Stimulated activated CD4-positive, alpha-beta T cell treated with anti-CD3 and anti-CD28 coated beads, Interleukin-1b, Interleukin-23, amount 100 ng/mL, for 24 hours (primary cell): ENCODE data around the gene KIFC3.
"Not testable (repeated sequence)": the region's sequence is repeated elsewhere in the genome, so short reads cannot be mapped to it uniquely, and the experiment has no call there.

ENCODE experiments used
- DNase-seq, 4 experiments: peaks; one replicate each; pipeline ENCODE4 v3.0.0-alpha.2; 2020; ENCODE audit warnings: low read depth in 4 of 4, low spot score in 1 of 4

Gene KIFC3

DNA sequence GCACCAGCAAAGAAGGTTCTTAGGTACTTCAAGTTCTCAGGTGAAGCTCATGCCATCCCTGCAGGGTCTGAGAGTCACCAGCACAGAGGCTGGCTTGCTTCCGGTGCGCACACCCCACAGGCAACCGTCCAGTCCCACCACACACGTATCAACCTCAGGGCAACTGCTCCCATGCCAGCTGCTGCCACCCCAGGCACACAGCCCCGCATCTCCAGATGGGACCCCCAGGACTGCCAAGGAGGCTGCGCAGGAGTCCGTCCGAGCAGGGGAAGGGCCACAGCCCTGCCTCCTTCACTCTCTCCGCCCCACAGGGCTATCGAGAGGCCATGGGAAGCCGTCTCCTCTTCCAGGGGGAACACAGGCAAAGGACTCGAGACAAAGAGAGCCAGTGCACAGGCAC lies 13.3 kb downstream of the KIFC3 start:
- DNase-seq: no peak

DNA sequence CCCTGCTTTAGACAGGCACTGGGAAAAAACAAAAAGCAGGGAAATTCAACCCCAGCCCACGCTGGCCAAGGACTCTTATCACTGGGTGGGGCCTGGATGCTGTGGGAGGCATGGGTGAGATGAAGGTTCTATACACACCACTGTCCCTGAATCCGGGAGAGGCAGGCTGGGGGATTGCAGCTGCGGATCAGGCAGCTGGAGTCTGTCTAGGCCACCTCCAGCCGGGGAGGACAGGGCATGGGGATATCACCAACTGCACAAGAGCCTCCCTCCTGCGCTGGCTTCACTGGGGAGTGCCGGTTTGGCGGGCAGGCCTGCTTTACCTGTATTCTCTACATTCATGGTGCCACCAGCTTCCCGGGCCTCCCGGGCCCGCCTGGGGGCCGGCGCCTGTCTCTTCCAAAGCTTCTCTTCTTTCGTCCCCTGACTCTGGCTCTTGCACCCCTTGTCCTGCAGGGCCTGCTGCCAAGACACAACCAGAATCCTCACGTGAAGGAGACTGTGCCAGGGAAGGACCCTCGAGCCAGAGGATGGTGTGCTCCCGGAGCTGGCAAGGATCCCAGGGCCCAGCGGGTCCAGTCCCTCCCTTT lies 13.9 kb downstream of the KIFC3 start:
- no peak for DNase-seq

DNA sequence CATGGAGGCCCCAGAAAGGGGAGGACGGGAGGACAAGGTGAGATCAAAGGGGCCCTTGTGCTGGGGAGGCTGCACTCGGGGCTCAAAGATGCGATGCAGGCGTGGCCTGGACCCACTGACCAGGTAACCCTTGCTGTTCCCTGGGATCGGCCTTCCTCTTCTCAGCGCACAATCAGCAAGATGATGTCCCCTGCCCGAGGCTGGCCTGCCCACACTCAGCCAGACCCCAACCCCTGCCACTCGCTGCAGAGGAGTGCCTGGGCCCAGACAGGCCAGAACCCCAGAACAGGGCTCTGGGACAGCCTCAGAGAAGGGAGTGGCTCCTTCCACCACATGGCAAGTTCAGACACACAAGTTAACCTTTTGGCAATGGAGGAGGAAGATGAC lies 14.8 kb downstream of the KIFC3 start:
- no peak for DNase-seq

DNA sequence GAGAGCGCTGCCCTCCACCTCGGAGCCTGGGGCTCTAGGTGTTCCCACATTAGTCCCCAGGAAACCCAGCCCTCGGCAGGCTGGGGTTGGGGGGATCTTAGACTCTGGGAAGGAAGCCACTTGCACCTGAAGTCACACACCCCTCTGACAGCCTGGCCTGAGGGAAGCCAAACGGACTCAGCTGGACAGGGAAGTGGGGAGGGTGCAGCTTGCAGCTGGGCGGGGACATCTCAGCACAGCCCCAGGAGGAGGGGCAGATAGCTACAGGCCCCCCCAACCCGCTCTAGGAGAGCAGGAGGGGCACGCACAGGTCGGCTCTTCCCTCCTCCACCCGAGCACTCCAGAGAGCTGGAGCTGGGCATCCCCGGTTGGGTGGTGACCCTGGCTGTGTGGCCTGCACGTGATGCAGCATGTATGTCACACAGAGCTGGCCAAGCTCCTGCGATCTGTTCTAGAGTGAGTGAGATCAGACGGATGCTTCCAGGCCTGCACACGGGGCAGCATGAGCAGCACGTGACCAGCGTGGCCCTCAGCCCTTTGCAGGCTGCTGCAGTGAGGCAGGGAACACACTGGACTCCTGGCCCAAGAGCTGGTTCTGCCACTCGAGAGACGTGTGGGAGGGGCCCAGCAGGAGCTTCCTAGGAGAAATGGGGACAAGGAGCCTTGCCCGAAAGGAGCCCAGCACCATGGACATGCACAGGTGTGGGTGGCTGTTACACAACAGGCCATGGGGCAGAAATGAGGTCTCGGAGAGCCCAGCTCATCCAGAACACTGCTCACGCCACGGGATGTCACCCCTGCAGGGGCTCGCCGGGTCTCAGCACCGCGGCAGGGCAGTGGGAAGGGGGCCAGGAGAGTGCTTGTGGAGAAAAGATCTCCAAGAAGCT lies 15.4 kb downstream of the KIFC3 start:
- no peak for DNase-seq

DNA sequence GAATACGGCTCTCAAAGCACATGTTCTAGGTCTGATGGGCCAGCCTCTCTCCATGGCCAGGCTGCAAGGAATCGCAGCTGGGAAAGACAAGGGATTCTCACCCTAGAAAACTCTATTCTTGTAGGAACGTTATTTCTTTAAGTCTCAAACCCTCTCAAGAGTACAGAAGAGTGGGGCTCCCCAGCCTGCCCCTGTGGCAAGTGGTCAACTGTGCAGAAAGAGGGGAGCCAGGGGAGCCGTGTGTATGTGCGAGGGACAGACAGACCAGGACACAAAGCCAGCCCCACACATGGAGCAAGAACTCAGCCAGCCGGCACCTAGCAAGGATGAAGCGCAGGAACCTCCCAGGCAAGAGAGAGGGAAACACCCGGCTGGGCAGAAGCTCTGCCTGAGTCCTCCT lies 16.4 kb downstream of the KIFC3 start:
- no peak for DNase-seq

DNA sequence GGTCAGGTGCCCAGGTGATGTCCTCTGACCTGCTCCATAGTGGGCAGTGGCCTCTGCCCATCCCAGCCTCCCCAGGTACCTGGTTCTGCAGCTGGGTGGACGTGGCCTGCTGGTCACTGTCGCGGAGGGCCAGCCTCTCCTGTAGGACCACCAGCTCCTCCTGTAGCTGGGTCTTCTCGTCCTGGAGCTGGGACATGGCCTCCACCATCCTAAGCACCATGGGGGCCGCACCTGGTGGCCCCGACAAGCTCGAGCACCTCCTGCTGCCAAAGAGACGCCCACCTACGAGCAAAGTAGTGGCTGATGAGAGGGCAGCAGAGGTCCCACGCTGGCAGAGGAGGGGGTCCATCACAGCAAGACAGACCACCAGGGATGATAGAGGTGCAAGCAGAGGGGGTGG lies 16.9 kb downstream of the KIFC3 start:
- no peak for DNase-seq

DNA sequence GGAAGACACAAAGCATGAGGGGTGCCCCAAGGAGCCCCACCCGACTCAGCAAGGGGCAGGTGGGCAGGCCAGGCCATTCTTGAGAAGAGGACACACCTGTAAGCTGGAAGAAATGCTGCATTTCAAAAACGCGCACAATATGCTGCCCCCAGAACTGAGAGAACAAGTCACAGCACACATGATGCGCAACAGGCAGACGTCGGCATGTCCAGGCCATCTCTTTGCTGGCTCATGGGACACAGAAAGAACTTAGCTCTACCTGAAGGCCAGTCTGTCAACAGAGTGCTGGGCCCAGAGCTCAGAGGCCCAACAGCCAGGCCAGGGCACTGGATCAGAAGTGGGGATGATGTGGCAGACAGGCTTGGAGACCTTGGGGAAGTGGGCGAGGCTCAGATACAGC lies 18.0 kb downstream of the KIFC3 start:
- no peak for DNase-seq

DNA sequence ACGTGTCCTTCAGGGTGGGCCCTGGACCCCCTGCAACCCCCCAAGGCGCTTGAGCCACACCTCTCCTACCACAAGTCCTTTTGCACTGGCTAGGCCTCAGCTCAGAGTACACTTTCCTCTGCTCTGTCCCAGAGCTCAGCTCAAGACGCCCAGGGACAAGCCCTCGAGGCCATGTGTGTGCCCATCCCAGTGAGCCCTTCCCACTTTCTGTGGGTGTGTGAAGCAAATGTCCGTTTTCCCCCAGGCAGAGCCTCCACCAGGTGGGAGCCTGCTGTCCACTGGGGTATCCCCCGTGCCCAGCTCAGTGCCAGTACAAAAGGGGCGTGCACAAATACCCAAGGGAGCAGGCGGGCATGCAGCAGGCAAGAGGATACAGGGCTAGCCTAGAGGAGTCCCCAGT lies 18.4 kb downstream of the KIFC3 start:
- DNase-seq: no peak

DNA sequence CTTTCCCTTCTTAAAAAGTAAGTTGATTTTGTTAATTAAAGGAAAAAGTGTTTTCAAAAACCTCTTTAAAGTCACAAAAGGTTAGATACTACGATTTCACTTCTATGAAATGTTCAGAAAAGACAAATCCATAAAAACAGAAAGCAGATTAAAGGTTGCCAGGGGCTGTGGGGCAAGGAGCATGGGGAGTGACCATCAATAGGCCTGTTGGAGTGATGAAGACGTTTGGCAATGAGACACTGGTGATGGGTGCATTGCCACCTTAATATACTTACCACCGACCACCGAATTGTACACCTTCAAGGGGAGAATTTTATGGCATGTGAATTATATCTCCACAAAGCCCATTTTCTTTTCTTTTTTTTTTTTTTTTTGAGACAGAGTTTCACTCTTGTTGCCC lies 19.2 kb downstream of the KIFC3 start:
- DNase-seq: no peak

DNA sequence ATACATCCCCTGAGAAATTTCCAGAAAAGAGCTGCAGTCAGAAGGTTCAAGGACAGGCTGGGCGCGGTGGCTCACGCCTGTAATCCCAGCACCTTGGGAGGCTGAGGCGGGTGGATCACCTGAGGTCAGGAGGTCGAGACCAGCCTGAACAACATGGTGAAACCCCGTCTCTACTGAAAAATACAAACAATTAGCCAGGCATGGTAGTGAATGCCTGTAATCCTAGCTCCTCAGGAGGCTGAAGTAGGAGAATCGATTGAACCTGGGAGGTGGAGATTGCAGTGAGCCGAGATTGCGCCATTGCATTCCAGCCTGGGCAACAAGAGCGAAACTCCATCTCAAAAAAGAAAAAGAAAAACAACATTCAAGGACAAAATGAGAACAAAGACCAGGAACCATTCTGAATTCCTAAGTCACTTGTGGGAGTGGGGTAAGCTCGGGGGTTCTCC lies 19.7 kb downstream of the KIFC3 start:
- not testable (repeated sequence) for DNase-seq

DNA sequence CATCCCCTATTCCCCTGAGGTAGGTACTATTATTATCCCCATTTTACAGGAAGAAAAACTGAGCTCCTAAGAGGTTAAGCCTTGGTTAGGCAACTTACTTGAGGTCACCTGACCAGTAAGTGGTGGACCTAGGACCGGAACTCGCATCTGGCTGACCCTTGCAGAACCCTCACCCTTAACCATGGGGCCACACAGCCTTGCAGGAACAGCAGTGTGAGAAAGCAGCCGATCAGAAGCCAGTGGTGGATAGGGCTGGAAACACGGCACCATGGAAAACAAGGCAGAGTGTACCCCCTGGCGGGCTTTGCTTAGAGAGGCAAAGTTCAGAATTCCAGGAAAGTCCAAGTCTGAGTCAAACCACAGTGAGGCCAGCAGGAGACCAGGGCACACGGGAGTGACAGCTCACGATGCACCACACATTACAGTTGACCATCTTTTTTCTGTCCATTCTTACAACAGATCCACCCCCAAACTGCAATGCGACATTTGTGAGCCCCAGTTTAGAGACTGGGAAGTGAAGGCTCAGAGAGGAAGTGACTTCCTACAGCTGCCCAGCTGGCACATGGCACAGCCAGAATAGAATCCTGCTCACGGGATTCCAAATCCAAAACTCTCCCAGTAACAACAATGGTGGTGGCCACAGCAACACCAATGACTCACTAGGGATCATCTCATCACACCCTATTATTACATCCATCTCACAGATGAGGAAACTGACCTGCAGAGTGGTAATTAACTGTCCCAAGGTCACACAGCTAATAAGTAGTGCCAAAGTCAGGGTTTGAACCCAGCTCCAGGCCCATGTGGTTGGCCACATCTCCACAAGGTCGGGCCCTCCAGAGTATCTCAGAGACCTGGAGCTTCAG lies 20.3 kb downstream of the KIFC3 start:
- DNase-seq: no peak

DNA sequence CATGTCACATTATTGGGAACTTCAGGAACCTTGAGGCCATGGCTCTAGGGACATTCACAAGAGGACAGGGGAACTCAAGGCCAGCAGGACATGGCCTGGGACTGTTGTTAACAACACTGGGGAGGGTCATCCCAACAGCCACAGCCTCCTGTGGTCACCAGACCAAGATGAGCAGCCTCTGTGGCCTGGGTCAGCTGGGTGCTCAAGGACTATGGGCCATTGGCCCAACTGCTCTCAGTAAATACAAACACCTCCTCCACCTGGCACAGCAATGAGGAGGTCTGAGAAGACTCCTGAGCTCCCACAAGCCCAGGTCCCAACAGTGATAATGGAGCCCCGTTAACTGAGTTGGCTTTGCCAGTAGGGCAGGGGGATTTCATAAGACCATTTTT lies 20.9 kb downstream of the KIFC3 start:
- no peak for DNase-seq

DNA sequence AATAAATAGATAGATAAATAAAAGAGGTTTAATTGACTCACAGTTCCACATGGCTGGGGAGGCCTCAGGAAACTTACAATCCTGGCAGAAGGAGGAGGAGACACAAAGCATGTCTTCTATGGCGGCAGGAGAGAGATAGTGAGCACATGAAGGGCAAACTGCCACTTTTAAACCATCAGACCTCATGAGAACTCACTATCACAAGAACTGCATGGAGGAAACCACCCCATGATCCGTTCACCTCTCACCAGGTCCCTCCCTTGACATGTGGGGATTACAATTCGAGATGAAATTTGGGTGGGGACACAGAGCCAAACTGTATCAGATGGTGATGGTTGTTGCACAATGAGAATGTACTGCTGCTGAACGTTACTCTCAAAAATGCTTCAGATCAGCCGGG lies 22.5 kb downstream of the KIFC3 start:
- not testable (repeated sequence) for DNase-seq

DNA sequence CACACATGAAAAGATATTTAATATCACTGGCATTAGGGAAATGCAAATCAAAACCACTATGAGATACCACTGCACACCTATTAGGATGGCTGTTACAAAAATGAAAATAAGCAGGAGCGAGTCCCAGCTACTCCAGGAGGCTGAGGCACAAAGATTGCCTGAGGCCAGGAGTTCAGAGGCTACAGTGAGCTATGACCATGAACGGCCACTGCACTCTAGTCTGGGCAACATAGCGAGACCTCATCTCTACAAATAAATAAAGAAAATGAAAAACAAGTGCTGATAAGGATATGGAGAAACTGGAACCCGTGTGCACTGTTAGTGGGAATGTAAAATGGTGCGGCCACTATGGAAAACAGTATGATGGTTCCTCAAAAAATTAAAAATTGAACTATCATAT lies 23.6 kb downstream of the KIFC3 start:
- DNase-seq: no peak

DNA sequence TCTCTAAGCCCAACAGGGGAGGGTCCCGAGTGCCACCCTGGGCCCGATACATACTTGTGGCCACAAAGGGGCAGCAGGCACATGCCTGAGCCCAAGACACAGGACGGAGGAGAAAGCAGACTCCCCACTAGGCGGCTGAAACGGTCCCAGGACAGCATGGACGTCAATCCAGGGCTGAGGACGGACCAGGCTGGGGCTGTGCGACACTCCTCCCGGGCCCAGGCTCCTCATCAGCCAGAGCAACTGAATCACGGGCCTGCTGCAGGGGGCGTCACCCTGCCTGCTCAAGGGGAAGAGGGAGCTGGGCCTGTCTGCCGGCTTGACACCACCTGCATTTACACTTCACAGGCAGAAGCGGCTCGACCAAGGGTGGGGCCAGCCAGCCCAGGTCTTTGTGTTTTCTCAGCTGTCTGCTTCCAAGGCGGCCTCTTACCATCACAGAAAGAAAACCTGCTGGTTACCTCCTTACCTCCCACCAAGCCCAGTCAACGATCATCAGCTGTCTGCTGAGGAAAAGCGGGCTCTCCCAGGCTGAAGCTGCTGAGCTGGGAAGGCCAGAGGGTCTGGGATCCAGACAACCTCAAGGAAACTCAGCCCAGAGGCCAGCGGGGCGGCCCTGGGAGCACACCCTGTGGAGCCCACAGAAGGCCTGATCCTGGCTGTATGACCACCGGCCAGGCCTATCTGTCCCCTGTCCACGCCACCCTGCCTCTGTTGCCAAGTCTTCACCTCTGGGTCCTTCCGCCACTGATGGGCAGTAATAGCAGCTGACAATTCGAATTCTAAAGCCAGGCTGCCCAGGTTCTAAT lies 26.4 kb downstream of the KIFC3 start:
- DNase-seq: no peak

DNA sequence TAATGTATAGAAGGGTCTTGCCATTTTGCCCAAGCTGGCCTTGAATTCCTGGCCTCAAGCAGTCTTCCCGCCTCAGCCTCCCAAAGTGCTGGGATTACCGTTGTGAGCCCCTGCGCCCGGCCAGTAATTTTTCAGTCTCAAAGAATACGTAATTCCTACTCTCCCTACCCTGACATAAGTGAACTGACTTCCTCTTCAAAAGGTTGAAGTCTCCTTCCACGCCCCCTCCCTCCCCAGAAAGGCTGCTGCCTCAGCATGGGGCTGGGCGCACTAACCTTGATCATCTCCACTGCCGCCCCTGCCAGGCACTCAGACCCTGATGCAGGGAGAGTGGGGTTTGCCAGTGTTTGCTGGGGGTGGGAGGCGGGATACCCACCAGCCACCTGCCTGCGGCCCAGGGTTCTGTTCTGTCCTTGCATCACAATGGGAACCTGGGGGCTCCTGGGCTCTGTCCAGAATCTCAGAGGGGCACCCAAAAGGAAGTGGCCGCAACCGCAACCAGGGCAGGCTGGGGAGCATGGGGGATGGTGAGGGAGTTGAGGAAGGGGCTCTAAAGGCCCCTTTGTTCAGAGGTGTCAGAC lies 27.5 kb downstream of the KIFC3 start:
- DNase-seq: no peak

DNA sequence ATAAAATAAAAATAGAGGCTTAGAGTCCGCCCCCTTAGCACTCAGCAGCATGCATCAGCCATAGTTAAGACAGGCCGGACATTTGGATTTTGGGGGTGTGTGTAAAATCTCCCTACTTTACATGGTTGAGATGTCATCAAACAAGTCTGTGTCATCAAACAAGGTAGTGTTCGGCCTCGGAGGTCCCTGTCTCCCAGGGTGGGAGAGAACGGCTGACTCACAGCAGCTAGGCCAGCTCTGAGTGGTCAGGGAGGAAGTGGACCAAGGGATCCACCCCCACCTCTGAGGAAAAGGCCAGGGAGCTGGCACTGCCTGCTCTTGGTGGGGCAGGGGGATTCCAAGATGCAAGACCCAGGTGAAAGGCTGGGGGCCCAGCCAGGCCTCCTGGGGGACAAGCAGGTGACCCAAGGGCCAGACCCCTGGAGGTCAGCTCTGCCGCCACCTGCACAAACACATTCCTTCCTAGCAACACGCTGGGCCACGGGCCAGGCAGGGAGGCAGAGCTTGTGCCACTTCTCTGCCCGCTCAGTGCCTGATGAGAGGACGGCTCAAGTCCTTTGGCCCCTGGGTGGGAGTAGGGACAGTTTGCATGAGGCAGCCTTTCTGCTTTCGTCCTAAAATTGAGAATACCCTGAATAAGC lies 28.5 kb downstream of the KIFC3 start:
- DNase-seq: no peak

DNA sequence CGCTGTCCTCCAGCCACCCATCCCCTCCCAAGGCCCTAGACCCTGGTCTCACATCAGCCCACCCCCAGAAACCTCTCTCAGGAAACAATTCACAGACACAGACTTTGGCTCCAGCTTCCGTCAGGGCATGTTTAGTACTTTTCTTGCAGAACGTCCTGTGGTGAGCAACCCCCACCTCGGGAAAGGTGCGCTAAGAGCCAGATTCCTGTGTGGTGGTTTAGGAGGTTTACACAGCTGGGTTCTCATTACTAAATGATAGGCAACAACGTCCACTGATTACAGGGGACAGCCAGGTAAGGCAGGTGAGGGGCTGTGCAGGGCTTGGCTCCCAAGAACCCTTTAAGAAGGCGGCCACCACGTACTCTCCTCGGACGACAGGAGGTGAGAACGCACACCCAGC lies 29.3 kb downstream of the KIFC3 start:
- no peak for DNase-seq

DNA sequence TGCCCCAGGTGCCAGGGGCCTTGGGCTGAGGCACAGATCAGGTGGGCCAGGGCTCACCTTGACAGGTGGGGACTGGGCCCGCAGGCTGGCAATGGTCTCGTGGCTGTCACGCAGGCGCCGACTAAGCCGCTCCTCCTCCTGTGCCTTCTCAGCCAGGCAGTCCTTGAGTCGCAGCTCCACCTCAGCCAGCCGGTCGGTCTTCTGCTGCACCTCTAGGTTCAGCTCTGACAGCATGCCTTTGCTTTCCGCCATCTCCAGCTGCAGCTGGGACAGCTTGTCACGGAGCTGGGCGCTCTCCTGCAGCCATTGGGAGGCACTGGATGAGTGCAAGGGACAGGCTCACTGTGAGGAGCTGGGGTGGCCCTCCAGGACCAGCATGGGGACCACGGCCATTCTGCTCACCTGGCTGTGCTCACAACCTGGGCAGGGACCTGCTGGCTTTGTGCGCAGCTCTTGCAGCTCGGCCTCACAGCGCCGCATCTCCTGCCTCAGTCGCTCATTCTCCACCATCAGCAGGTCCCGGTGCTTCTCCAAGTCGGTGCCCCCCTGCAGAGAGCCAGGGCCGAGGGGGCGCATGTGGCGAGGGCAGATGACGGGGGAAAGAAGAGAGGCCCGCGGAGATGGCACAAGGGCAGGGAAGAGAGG lies 31.0 kb downstream of the KIFC3 start:
- DNase-seq: no peak

DNA sequence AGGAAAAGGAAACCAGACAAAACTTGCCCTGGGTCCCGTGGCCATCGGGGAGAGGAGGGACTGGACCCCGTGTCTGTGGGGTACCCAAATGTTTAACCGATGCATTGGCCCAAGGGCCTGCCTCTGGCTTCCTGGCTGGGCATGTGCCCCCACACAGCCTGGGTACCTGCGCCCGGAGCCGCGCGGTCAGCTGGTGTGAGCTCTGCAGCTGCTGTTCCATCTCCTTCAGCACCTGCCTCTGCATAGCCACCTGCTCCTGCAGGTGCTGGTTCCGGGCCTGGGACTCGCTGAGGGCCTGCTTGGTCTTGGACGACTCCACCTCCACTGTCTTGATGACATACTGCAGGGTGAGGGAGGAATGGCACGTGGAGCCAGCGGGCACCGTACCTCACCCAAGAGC lies 31.9 kb downstream of the KIFC3 start:
- no peak for DNase-seq
